ENCODE measurements around the gene ZBTB48. TPM values are rescaled to one million over a fixed set of nuclear protein-coding genes. Genes with fewer than 3 reads are reported as not detected.

Gene ZBTB48
- total RNA-seq, 1 experiment from 2014 or later = 35.3 TPM

- intact Hi-C loops (cut with micrococcal nuclease; ENCODE audit: unreplicated experiment) = no loop called here
- Histone ChIP-seq H3K4me3 (ENCODE audit: low read depth, low read length, poor library complexity, severe bottlenecking) (peak overlapping the region; percentile 89), H3K4me1 (ENCODE audit: insufficient read depth, low read length, poor library complexity, severe bottlenecking) (peaks cover 11% of the 10 kb centered on the region), H3K36me3 (ENCODE audit: insufficient read depth, low read length, poor library complexity, severe bottlenecking) (peaks cover 7% of the 10 kb centered on the region), H3K27me3 (replicated peaks; ENCODE audit: insufficient read depth, low read depth, low read length, poor library complexity) (no peaks in the 10 kb centered on the region), H3K9me3 (ENCODE audit: low read depth, low read length, poor library complexity, severe bottlenecking) (no peaks in the 10 kb centered on the region), H3K27ac (ENCODE audit: low read depth, low read length, poor library complexity, severe bottlenecking) (peak overlapping the region; percentile 83)
- DNase-seq (ENCODE audit: low spot score) = peak; percentile 22
- BruUV-seq (replicated peaks) = no TSS peak
- ChIA-PET CTCF (no interaction called here), POLR2A (ENCODE audit: low non-redundant PET) (no interaction called here)
- TF ChIP-seq EZH2 (IDR thresholded peaks at IDR 0.05; ENCODE audit: borderline replicate concordance, low read depth, low read length, poor library complexity, severe bottlenecking) (no peak), CTCF (conservative IDR thresholded peaks at IDR 0.05; ENCODE audit: low read depth, low read length) (no peak)
Observed at GRCh38 chr1:6603915-6604558, 24.2 kb downstream of the ZBTB48 start.

- TF ChIP-seq EZH2 (IDR thresholded peaks at IDR 0.05; ENCODE audit: borderline replicate concordance, low read depth, low read length, poor library complexity, severe bottlenecking) (no peak), CTCF (conservative IDR thresholded peaks at IDR 0.05; ENCODE audit: low read depth, low read length) (no peak)
- H3K27ac ChIP-seq (ENCODE audit: low read depth, low read length, poor library complexity, severe bottlenecking) = peak overlapping the region; percentile 92
- H3K4me1 ChIP-seq (ENCODE audit: insufficient read depth, low read length, poor library complexity, severe bottlenecking) = peaks cover 5% of the 10 kb centered on the region
- intact Hi-C loops (cut with micrococcal nuclease; ENCODE audit: unreplicated experiment) = loop anchor here (1.0 kb wide), 1 partner anchor 10 kb away; the partner anchor contains the start of gene KLHL21
- peaks cover 14% of the 10 kb centered on the region for H3K36me3 ChIP-seq (ENCODE audit: insufficient read depth, low read length, poor library complexity, severe bottlenecking)
- BruUV-seq (replicated peaks) = no TSS peak
- no peaks in the 10 kb centered on the region for H3K9me3 ChIP-seq (ENCODE audit: low read depth, low read length, poor library complexity, severe bottlenecking)
- POLR2A ChIA-PET (ENCODE audit: low non-redundant PET) = interaction anchor here (1.1 kb wide), 1 partner anchor 560 kb away, joined by 4 read pairs; no protein-coding TSS in a partner anchor
- peak overlapping the region; percentile 99 for H3K4me3 ChIP-seq (ENCODE audit: low read depth, low read length, poor library complexity, severe bottlenecking)
- H3K27me3 ChIP-seq (replicated peaks; ENCODE audit: insufficient read depth, low read depth, low read length, poor library complexity) = no peaks in the 10 kb centered on the region
- DNase-seq (ENCODE audit: low spot score) = no peak
- CTCF ChIA-PET = no interaction called here
Observed at GRCh38 chr1:6612641-6613360, 33.0 kb downstream of the ZBTB48 start.

GRCh38 chr1:6613361-6614018, 33.7 kb downstream of the ZBTB48 start, which contains the start of gene PHF13:
TSS of gene PHF13 (plus strand) at chr1:6613731. CDS start at chr1:6614067, 336 bp downstream.
- peak within 1 kb of the TSS; percentile 92 for H3K27ac ChIP-seq (ENCODE audit: low read depth, low read length, poor library complexity, severe bottlenecking)
- ChIA-PET POLR2A (ENCODE audit: low non-redundant PET) (interaction anchor here (1.1 kb wide), 1 partner anchor 559 kb away, joined by 4 read pairs; no protein-coding TSS in a partner anchor), CTCF (no interaction called here)
- intact Hi-C loops (cut with micrococcal nuclease; ENCODE audit: unreplicated experiment) = loop anchor here (1.0 kb wide), 1 partner anchor 11 kb away; the partner anchor contains the start of gene KLHL21
- H3K4me1 ChIP-seq (ENCODE audit: insufficient read depth, low read length, poor library complexity, severe bottlenecking) = peaks cover 5% of the 10 kb centered on the region
- no TSS peak for BruUV-seq (replicated peaks)
- H3K4me3 ChIP-seq (ENCODE audit: low read depth, low read length, poor library complexity, severe bottlenecking) = peak within 1 kb of the TSS; percentile 99
- no peaks in the 10 kb centered on the region for H3K27me3 ChIP-seq (replicated peaks; ENCODE audit: insufficient read depth, low read depth, low read length, poor library complexity)
- TF ChIP-seq CTCF (conservative IDR thresholded peaks at IDR 0.05; ENCODE audit: low read depth, low read length) (no peak), EZH2 (IDR thresholded peaks at IDR 0.05; ENCODE audit: borderline replicate concordance, low read depth, low read length, poor library complexity, severe bottlenecking) (no peak)
- peak; percentile 99 for DNase-seq (ENCODE audit: low spot score)
- H3K36me3 ChIP-seq (ENCODE audit: insufficient read depth, low read length, poor library complexity, severe bottlenecking) = peaks cover 21% of the 10 kb centered on the region
- H3K9me3 ChIP-seq (ENCODE audit: low read depth, low read length, poor library complexity, severe bottlenecking) = no peaks in the 10 kb centered on the region

Measured in A673 (cell line).